ENCODE data around the gene ZNF260. TPM values are rescaled to one million over a fixed set of nuclear protein-coding genes. Genes with fewer than 3 reads are reported as not detected.
A peak's percentile ranks its signal among the peaks of the same experiment; 100 is the strongest.

Gene ZNF260
- total RNA-seq, 1 experiment from 2014 or later, result 24.1 TPM

DNA sequence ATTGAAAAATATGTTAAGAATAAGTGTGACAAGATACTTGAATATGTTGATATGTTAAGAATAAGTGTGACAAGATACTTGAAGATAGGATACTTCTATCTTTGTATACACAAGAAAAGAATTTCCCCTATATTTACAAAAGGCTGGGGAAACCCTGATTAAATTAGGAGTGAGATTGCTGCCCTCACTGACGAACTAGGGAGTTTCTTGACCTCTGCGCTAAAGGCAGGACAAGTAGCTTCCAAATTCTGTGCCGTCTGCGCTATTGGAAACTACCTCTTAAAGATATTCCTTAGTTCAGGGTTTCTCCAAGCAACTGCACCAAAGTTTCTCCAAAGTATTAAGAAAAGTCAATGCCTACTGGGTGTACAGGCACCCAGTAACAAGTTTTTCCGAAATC lies 730 bp downstream of the ZNF260 start (continued):
- TF ChIP-seq NFE2L1 (CRISPR knock-in tag; IDR thresholded peaks at IDR 0.05) (no peak), JAZF1 (CRISPR knock-in tag; IDR thresholded peaks at IDR 0.05) (no peak), MYBL2 (CRISPR knock-in tag; IDR thresholded peaks at IDR 0.05) (no peak), OVOL2 (CRISPR knock-in tag; IDR thresholded peaks at IDR 0.05; ENCODE audit: borderline replicate concordance) (no peak), ZBTB21 (CRISPR knock-in tag; IDR thresholded peaks at IDR 0.05; ENCODE audit: borderline replicate concordance) (no peak)

- TF ChIP-seq ZBTB21 (CRISPR knock-in tag; IDR thresholded peaks at IDR 0.05; ENCODE audit: borderline replicate concordance) (no peak), MXD4 (CRISPR knock-in tag; IDR thresholded peaks at IDR 0.05; ENCODE audit: borderline replicate concordance) (no peak), ZNF232 (CRISPR knock-in tag; IDR thresholded peaks at IDR 0.05) (no peak)
- TF ChIP-seq, protein P1, sequence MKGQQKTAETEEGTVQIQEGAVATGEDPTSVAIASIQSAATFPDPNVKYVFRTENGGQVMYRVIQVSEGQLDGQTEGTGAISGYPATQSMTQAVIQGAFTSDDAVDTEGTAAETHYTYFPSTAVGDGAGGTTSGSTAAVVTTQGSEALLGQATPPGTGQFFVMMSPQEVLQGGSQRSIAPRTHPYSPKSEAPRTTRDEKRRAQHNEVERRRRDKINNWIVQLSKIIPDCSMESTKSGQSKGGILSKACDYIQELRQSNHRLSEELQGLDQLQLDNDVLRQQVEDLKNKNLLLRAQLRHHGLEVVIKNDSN (CRISPR knock-in tag; IDR thresholded peaks at IDR 0.05), result no peak
- ATAC-seq, result no peak
- Mint-ChIP-seq H3K27ac (no peak overlapping the region), H3K4me1 (peaks cover 13% of the 10 kb centered on the region), H3K9me3 (peaks cover 7% of the 10 kb centered on the region), H3K27me3 (ENCODE audit: low read depth) (no peaks in the 10 kb centered on the region; the same call in 1 of the 2 replicates), H3K36me3 (peaks cover 33% of the 10 kb centered on the region), H3K4me3 (peak overlapping the region; percentile 99)
- DNase-seq (ENCODE audit: low spot score), result no peak
- POLR2A ChIA-PET, result interaction anchor here (1.4 kb wide), 1 partner anchor 37 kb away, joined by 4 read pairs; the partner anchor contains the start of gene ZNF566
- CTCF ChIA-PET, result no interaction called here
Observed at GRCh38 chr19:36526581-36526980, 1.5 kb downstream of the ZNF260 start.

DNA sequence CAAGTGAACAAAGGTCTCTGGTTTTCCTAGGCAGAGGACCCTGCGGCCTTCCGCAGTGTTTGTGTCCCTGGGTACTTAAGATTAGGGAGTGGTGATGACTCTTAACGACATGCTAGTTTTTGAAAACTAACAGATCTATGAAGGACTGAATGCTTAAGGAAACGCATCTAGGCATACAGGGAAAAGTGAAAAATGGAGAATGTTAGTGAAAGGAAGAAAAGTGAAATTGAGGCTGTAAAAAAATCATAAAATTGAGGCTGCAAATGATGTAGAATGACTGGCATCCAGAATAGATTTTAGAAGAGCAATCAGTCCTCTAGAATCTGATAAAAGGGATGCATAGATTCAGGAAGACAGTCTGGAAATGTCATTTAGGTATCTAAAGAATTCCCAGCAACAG lies 3.5 kb downstream of the ZNF260 start:
- ATAC-seq, result no peak
- Mint-ChIP-seq H3K4me3 (no peak overlapping the region), H3K27me3 (ENCODE audit: low read depth) (no peaks in the 10 kb centered on the region; the same call in 1 of the 2 replicates), H3K9me3 (peaks cover 13% of the 10 kb centered on the region), H3K4me1 (peaks cover 13% of the 10 kb centered on the region), H3K36me3 (peaks cover 48% of the 10 kb centered on the region), H3K27ac (no peak overlapping the region)
- ChIA-PET POLR2A (no interaction called here), CTCF (no interaction called here)
- TF ChIP-seq TP53 (CRISPR knock-in tag; IDR thresholded peaks at IDR 0.05), result no peak
- no peak for TF ChIP-seq ATF6 (CRISPR knock-in tag; IDR thresholded peaks at IDR 0.05)
- no peak for TF ChIP-seq STAT6 (CRISPR knock-in tag; conservative IDR thresholded peaks at IDR 0.05; ENCODE audit: low read depth)
- TF ChIP-seq ZNF416 (CRISPR knock-in tag; IDR thresholded peaks at IDR 0.05), result no peak
- no peak for TF ChIP-seq ZNF263 (CRISPR knock-in tag; IDR thresholded peaks at IDR 0.05; ENCODE audit: low read depth)
- DNase-seq (ENCODE audit: low spot score), result no peak

DNA sequence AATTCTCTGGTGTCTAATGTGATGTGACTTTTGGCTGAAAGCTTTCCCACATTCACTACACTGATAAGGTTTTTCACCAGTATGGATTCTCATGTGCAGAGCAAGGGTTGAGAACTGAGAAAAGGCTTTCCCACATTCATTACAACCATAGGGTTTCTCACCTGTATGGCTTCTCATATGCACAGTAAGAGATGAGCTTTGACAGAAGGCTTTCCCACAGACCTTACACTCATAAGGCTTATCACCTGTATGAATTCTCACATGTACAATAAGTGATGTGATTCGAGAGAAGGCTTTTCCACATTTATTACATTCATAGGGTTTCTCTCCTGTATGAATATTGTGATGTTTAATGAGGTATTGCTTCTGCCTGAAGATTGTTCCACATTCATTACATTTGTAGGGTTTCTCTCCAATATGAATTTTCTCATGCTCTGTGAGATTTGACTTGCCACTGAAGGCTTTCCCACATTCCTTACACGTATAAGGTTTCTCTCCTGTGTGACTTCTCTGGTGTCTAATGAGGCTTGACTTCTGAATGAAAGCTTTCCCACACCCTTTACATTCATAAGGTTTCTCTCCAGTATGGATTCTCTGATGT lies 14.0 kb downstream of the ZNF260 start:
- ATAC-seq (no peak), DNase-seq (ENCODE audit: low spot score) (no peak)
- ChIA-PET POLR2A (no interaction called here), CTCF (no interaction called here)
- TF ChIP-seq, protein P2, sequence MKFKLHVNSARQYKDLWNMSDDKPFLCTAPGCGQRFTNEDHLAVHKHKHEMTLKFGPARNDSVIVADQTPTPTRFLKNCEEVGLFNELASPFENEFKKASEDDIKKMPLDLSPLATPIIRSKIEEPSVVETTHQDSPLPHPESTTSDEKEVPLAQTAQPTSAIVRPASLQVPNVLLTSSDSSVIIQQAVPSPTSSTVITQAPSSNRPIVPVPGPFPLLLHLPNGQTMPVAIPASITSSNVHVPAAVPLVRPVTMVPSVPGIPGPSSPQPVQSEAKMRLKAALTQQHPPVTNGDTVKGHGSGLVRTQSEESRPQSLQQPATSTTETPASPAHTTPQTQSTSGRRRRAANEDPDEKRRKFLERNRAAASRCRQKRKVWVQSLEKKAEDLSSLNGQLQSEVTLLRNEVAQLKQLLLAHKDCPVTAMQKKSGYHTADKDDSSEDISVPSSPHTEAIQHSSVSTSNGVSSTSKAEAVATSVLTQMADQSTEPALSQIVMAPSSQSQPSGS (CRISPR knock-in tag; IDR thresholded peaks at IDR 0.05; ENCODE audit: borderline replicate concordance, low read depth), result no peak
- TF ChIP-seq ZNF423 (CRISPR knock-in tag; IDR thresholded peaks at IDR 0.05) (no peak), FOXK1 (CRISPR knock-in tag; IDR thresholded peaks at IDR 0.05) (no peak), ESRRA (CRISPR knock-in tag; IDR thresholded peaks at IDR 0.05; ENCODE audit: borderline replicate concordance) (no peak), MYBL2 (CRISPR knock-in tag; IDR thresholded peaks at IDR 0.05) (no peak), PRRX2 (CRISPR knock-in tag; IDR thresholded peaks at IDR 0.05) (no peak)
- H3K4me1 Mint-ChIP-seq, result no peaks in the 10 kb centered on the region
- no peak overlapping the region for H3K4me3 Mint-ChIP-seq
- no peak overlapping the region for H3K27ac Mint-ChIP-seq
- no peaks in the 10 kb centered on the region; the same call in 1 of the 2 replicates for H3K27me3 Mint-ChIP-seq (ENCODE audit: low read depth)
- H3K9me3 Mint-ChIP-seq, result peaks cover 85% of the 10 kb centered on the region
- peaks cover 89% of the 10 kb centered on the region for H3K36me3 Mint-ChIP-seq
